HG03520 (cell line): ENCODE measurements around the gene ALKBH5.

Experiments
- ATAC-seq: cut with Tn5 transposase; IDR thresholded peaks from one replicate; pipeline ENCODE4 v1.9.1; 2021; ENCODE audit warnings: mild to moderate bottlenecking, moderate library complexity; ENCODE audit not compliant: unreplicated experiment

Gene ALKBH5

DNA sequence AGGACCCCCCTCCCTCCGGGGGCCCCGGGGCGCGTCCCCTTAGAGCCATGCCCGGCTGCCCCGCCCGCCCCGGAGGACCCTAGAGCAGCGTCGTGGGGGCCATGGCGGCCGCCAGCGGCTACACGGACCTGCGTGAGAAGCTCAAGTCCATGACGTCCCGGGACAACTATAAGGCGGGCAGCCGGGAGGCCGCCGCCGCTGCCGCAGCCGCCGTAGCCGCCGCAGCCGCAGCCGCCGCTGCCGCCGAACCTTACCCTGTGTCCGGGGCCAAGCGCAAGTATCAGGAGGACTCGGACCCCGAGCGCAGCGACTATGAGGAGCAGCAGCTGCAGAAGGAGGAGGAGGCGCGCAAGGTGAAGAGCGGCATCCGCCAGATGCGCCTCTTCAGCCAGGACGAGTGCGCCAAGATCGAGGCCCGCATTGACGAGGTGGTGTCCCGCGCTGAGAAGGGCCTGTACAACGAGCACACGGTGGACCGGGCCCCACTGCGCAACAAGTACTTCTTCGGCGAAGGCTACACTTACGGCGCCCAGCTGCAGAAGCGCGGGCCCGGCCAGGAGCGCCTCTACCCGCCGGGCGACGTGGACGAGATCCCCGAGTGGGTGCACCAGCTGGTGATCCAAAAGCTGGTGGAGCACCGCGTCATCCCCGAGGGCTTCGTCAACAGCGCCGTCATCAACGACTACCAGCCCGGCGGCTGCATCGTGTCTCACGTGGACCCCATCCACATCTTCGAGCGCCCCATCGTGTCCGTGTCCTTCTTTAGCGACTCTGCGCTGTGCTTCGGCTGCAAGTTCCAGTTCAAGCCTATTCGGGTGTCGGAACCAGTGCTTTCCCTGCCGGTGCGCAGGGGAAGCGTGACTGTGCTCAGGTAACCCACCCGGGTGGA, 759 bp downstream of the ALKBH5 start:
- peak; percentile 16 for ATAC-seq

GRCh38 chr17:18185391-18185790, 1.8 kb downstream of the ALKBH5 start:
- no peak for ATAC-seq

GRCh38 chr17:18185832-18186626, 2.4 kb downstream of the ALKBH5 start:
- no peak for ATAC-seq

- ATAC-seq, result no peak
Observed at GRCh38 chr17:18186627-18186982, 3.0 kb downstream of the ALKBH5 start.

DNA sequence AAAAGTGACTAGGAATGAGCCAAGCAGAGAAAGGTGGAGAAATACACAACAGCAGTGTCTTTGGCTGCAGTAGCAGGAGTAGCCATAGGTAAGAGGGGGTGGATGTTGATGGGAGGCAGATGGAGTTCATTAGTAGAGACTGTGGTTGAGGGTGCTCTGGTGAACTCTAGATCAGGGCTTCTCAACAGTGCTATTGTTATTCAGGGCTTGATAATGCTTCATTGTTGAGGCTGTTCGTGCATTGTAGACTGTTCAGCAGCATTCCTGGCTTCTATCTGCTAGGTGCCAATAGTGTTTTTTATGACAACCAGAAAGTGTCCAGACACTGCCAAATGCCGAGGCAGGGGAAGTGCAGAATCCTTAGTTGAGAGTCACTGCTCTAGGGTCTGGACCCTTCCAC, 3.6 kb downstream of the ALKBH5 start:
- no peak for ATAC-seq

- no peak for ATAC-seq
Observed at GRCh38 chr17:18187821-18188761, 4.5 kb downstream of the ALKBH5 start.

DNA sequence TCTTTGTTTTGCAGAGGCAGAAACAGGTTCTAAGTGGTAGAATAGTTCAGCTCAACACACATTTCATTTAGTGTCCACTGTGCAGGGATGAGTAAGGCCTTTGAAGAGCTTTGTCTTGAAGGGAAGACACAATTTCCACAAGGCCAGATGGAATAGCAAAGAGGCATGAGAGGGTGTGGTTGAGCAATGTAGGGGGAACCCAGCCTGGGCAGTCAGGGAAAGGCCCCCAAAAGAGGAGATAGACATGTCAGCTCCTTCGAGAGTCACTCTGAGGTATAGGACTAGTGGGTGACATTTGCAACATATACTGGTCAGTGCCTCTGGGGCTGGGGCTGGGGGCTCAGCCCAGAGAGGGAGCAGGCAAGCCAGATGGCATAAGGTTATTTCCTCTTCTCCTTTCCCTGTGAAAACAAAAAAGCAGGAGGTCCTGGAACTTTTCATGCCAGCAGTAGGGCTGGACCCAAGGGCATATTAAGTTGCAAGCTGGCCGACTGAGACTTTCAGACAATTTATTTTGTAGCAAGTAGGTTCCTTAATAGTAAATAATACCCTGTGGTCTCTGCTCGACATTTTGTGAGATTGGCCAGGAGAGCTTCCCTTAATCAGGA, 7.1 kb downstream of the ALKBH5 start:
- no peak for ATAC-seq

- no peak for ATAC-seq
Observed at GRCh38 chr17:18191236-18191667, 7.6 kb downstream of the ALKBH5 start.

GRCh38 chr17:18191967-18192366, 8.3 kb downstream of the ALKBH5 start:
- no peak for ATAC-seq

DNA sequence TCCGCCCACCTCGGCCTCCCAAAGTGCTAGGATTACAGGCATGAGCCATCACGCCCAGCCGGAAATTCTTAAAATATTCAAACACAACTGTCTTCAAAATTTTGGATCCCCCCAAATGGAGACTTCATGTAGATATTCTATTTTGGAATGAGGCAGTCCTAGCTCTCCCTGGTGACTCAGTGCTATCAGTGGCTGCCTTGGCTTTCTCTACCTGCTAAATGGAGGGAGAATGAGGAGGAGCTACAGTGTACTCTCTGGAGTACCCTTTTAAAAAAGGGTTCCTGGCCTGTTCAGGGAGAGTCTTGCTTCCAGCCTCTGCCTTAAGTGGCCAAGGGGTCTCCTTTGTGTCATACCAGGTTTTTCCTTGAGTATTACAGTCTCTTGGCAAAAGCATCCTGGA, 10.8 kb downstream of the ALKBH5 start:
- ATAC-seq, result no peak

GRCh38 chr17:18194804-18195203, 11.2 kb downstream of the ALKBH5 start:
- no peak for ATAC-seq

DNA sequence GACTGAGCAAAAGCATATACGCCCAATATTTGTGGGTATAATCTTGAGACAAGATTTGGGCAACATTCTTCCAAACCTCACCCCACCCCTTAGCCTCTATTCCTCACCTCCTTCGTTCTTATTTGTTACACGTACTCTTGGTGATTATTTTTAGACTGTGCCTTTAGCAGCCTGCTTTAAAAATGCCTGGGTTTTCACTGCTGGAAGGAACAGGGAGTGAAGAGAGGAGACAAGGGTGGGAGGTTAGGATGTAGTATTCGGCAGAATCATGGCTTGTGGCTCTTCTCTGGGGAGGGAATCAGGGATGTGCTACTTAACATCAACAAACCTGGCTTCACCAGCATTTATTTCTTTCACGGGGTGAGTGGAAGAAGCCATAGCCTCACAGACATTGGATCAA, 11.6 kb downstream of the ALKBH5 start:
- ATAC-seq, result no peak

- no peak for ATAC-seq
Observed at GRCh38 chr17:18197535-18198194, 14.0 kb downstream of the ALKBH5 start.

DNA sequence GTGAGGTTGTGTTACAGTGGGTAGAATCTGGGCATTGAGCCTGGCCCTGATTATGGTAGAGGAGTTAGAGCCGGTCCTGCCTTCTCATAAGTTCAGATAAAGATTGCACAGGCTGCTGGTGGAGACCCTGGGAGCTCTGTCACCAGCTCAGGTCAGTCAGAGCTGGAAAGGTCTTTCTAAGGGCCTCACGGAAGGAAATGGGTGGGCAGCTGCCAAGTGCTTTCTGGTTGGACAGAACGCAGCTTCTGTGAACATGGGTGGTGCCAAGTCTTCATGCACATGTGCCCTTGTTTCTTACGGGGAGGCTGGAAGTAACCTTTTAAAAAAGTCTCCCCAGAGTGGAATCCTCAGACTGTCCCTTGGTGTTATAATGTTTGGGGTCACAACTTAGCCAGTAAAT, 14.9 kb downstream of the ALKBH5 start:
- no peak for ATAC-seq

GRCh38 chr17:18201108-18201507, 17.5 kb downstream of the ALKBH5 start:
- no peak for ATAC-seq

GRCh38 chr17:18203308-18203707, 19.7 kb downstream of the ALKBH5 start:
- no peak for ATAC-seq

DNA sequence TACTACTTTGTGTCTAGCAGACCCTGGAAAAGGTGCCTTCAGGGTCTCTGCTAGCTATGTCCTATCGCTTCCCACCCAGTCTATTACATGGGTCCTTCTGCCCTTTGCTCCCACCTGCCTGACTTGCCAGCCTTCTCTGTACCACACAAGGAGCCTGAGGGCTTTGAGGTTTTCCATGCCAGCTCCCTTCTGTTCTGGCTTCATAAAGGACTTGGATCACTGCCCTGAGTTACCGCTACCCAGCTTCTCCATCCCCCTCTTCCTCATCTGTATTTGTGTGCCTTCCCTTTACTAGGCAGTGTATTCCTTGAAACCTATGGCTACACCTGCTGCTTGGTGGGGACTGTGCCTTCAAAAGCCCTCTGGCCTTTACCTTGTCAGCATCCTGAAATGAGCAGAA, 22.2 kb downstream of the ALKBH5 start:
- ATAC-seq, result no peak

GRCh38 chr17:18206962-18207361, 23.3 kb downstream of the ALKBH5 start:
- no peak for ATAC-seq

GRCh38 chr17:18208092-18208491, 24.5 kb downstream of the ALKBH5 start:
- no peak for ATAC-seq

- ATAC-seq, result no peak
Observed at GRCh38 chr17:18213666-18214270, 30.1 kb downstream of the ALKBH5 start.
